ENCODE measurements around the gene ASZ1.

GRCh38 chr7:117325836-117326235, 101.5 kb downstream of the ASZ1 start:
- no peak for TF ChIP-seq CTCF (IDR thresholded peaks at IDR 0.05; ENCODE audit: insufficient read depth, low read length, poor library complexity, severe bottlenecking)
- TF ChIP-seq EZH2phosphoT487 (conservative IDR thresholded peaks at IDR 0.05; ENCODE audit: low read length) = no peak
